Measurements from ENCODE around the gene JAK1.

DNA sequence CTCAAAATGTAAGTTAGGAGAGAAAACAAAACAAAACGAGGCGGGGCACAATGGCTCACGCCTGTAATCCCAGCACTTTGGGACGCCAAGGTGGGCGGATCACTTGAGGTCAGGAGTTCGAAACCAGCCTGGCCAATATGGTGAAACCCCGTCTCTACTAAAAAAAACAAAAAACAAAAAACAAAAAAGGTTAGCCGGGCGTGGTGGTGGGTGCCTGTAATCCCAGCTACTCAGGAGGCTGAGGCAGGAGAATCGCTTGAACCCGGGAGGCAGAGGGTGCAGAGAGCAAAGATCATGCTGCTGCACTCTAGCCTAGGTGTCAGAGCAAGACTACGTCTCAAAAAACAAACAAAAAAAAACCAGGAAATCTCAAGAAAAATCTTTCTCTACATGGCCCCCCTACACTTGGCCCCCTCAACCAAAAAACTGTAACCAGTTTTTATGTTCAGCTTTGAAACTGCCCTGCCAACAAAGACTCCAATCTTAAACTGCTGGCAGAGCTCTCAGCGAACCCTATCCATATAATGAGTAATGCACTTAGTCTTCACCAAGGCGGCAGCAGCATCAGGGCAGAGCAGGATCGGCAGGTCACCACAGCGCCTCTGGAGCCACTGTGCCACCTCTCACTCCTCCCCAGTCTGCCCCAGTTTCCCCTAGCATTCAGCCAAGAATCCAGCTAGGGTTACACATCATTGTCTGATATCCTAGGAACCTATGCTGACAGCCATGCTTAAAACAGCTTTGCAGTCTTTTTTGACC lies 71.7 kb downstream of the JAK1 start:
- TF ChIP-seq, protein P1, sequence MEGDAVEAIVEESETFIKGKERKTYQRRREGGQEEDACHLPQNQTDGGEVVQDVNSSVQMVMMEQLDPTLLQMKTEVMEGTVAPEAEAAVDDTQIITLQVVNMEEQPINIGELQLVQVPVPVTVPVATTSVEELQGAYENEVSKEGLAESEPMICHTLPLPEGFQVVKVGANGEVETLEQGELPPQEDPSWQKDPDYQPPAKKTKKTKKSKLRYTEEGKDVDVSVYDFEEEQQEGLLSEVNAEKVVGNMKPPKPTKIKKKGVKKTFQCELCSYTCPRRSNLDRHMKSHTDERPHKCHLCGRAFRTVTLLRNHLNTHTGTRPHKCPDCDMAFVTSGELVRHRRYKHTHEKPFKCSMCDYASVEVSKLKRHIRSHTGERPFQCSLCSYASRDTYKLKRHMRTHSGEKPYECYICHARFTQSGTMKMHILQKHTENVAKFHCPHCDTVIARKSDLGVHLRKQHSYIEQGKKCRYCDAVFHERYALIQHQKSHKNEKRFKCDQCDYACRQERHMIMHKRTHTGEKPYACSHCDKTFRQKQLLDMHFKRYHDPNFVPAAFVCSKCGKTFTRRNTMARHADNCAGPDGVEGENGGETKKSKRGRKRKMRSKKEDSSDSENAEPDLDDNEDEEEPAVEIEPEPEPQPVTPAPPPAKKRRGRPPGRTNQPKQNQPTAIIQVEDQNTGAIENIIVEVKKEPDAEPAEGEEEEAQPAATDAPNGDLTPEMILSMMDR (IDR thresholded peaks at IDR 0.05; ENCODE audit: low read depth, low read length): no peak
- TF ChIP-seq EZH2phosphoT487 (IDR thresholded peaks at IDR 0.05; ENCODE audit: low read depth): no peak

Data from OCI-LY3 (cell line).